NCI-H2029 (cell line): ENCODE measurements around the gene MUSTN1.
A peak's percentile ranks its signal among the peaks of the same experiment; 100 is the strongest.

Experiments used
- DNase-seq: peaks from one replicate; lab custom pipeline; 2025; lab: John Stamatoyannopoulos, UW

MUSTN1 gene

DNA sequence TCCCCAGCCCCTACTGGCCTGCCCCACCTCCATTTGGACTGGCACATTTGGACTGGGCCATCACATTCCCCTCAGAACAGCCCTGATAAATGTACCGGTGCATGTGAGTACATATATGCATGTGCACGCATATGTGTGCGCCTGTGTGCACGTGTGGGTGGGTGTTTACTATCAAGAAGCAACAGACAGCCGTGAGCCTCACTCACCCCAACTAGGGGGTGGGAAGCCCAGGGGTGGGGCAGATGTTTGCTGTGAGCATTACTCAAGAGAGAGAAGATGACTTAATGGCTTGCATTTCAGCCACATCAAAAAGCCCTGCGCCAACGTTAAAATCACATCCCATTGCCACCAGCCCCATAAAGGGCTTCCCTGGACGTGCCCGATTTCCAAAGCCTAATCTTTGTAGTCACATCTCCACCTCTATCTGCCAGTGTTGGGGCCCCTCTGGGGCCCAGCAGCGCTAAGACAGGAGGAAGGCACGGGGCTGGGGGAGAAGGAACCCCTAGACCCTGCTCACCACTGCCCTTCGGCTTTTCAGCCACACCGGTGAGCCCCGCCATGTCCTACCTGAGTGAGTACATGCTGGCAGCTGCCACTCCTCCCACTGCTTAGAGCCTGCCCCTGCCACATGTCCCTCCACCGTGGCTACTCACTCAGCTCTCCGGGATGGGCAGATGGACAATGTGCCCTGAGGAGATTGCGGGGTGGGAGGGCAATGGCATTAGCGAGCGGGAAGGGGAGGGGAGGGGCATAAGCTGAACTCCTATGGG, 29.4 kb downstream of the MUSTN1 start:
- DNase-seq, result no peak

DNA sequence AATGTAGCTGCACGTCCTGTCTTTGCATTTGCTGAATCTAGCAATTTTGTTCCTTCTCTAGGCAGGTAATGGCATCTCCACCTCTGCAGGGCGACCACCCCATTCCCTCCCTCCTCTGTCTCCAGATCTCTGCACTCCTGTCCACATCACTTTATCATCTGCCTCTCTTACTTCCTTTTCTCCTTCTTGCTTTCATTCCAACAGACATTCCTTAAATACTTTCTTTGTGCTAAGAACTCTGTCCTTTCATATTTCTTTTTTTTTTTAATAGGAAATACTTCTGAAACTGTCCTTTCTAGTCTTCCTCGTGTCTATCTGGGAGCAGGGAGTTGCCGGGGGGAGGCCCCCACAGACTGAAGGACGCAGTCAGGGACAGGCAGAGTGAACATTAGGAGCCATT, 33.0 kb downstream of the MUSTN1 start:
- no peak for DNase-seq

DNA sequence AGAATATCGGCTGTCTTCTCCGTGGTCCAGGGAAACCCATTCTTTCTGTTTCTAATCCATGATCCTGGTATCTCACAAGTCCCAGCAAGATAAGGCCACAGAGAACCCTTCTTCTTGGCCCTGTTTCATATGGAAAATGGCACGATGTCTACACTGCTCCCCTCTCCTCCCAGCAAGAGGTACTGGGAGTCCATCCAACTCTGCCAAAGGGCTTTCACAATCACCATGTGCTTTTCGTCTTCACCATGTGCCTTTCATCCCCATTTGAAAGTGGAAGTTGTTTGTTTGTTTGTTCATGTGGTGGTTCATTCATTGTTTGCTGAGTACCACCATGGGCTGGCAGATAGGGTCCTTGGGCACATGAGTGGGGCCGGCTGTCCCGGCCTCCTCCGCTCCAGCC, 34.7 kb downstream of the MUSTN1 start:
- DNase-seq, result no peak

GRCh38 chr3:52798978-52799476, 35.8 kb downstream of the MUSTN1 start:
- DNase-seq, result no peak

DNA sequence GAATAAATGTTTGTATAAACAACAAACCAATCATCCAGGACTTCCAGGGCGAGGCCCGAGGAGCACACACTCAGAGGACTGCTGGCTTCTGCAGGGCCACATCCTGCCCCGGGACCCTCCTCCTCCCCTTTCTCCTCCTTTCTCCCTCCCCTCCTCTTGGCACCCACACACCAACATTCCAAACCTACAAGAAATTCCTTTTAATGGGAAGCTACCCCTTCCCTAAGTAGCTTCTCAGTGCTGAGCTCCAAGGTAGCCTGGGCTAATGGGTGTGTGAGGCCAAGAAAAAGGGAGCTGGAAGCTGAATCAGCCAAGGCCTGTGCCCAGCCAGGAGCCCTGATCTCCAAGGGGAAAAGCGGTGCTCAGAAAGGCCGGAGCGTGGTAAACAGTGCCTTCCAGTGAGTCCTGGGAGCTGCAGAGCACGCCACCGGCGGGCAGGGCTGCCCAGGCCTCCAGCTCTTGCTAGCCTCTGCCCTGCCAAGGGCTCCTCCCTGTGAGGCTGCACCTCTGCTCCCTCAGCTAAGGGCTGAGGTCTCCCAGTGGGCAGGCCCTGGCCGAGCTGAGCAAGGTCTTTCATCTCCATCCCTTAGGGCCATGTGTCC, 36.3 kb downstream of the MUSTN1 start:
- no peak for DNase-seq

DNA sequence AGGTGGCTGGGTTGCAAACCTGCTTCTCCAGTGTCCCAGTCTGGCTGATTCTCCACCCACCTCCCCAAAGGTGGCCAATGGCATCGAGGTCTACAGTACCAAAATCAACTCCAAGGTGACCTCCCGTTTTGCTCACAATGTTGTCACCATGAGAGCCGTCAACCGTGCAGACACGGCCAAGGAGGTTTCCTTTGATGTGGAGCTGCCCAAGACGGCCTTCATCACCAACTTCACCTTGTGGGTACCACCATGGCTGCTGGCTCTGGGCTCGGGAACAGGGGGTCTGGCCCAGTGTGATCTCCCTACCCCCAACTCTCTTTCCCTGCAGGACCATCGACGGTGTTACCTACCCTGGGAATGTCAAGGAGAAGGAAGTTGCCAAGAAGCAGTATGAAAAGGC, 38.4 kb downstream of the MUSTN1 start:
- DNase-seq, result no peak

GRCh38 chr3:52795298-52795900, 39.4 kb downstream of the MUSTN1 start:
- DNase-seq, result no peak

- no peak for DNase-seq
Observed at GRCh38 chr3:52794612-52795099, 40.2 kb downstream of the MUSTN1 start, which contains the start of gene ITIH3. ITIH3 (plus strand) TSS chr3:52794796; CDS start chr3:52794804, 8 bp downstream.

GRCh38 chr3:52793702-52794611, 40.9 kb downstream of the MUSTN1 start:
- DNase-seq, result no peak

DNA sequence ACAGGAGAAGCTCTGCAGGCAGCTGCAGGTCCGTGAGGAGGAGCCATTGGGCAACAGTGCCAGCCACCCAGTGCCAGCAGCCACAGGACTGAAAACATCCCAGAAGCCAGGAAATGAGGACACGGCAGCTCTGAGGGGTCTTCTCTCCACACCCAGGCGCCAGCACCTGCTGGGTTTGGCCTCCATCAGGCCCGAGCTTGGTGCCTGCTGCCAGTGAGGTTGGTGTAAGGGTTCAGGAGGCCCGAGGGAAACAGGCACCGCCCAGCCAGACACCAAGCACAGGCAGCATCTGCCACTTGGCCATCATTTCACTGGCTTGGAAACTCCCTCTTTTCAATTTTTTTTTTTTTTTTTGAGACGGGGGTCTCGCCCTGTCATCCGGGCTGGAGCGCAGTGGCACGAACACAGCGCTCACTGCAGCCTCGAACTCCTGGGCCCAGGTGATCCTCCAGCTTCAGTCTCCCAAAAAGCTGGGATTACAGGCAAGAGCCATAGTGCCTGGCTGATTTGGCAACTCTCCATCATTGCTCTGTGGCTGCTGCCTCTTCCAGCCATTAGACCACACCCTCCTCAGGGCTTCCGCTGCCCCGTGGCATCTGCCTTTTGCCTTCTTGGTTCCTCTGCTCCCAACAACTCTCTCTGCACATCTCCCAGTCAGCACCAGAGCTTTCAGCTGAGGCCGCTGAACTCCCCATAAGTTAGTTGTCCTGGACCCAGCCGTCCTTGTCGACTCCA, 41.7 kb downstream of the MUSTN1 start:
- DNase-seq, result peak; percentile 42

DNA sequence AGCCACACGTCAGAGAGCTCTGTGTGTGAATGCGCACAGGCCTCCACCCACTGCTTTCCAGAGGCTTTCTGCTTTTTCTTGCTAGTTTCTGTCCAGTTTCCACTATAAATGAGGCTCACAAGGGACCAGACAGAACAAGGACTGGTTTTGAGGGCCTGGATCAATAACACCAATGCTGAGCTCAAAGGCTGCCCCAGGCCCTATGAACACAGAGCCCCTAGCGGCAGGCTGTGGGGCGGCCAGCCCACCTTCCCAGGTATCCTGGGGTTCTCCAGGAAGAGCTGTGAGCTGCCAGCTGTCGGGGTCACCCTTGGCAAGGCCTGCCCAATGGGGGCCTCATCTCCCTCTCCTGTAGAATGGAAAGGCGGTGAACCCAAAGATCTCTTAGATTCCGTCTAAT, 42.4 kb downstream of the MUSTN1 start:
- no peak for DNase-seq

- DNase-seq, result no peak
Observed at GRCh38 chr3:52791928-52792327, 42.9 kb downstream of the MUSTN1 start.

- no peak for DNase-seq
Observed at GRCh38 chr3:52791366-52791765, 43.5 kb downstream of the MUSTN1 start.

DNA sequence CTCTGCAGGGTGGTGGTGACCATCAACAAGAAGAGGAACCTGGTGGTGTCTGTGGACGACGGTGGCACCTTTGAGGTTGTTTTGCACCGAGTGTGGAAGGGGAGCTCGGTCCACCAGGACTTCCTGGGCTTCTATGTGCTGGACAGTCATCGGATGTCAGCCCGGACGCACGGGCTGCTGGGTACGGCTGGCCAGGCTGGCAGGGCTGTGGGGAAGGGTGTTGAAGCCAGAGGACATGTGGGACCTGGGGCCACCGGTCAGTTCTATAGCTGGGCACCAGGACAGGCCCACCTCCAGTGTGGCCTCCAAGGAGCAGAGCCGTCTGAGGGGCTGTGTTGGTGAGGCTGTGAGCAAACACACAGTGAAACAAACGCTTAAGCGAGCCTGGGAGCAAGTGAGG, 44.1 kb downstream of the MUSTN1 start:
- DNase-seq, result no peak

- DNase-seq, result no peak
Observed at GRCh38 chr3:52790337-52790736, 44.5 kb downstream of the MUSTN1 start.

GRCh38 chr3:52789746-52790040, 45.1 kb downstream of the MUSTN1 start:
- DNase-seq, result no peak

- no peak for DNase-seq
Observed at GRCh38 chr3:52788890-52789745, 45.7 kb downstream of the MUSTN1 start.

DNA sequence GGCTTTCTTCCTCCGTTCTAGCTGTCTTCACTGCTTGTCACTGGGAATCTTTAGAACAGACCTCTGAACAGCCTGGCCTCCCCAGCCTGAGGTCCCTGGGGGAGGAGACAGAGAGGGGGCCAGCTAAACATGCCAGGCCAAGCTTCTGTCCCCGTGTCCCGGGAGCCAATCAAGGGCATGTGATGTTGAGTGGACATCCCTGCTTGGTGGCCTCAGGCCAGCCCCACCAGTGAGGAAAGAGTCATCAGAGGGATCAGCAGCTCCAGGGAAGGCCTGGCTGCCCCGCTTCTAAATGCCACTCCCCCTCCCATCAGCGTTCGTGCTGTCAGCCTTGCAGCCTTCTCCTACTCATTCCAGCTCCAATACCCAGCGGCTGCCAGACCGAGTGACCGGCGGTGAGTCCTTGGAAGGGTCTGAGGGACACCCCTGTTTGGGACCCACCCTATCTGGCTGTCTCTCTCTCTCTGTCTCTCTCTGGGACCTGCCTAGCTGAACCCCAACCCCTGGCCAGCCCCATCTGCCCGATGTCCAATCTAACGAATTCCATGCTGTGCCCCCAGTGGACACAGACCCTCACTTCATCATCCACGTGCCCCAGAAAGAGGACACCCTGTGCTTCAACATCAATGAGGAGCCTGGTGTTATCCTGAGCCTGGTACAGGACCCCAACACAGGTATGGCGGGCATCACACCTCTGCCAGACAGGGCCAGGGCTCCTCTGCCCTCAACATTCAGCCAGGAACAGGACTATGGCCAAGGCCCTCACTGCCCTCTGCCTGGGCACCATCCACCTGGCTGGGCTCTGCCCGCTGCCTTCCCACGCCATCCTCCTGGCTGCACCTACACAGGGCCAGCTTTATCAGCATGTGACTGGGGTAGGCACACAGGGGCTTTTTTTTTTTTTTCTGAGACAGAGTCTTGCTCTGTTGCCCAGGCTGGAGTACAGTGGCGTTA, 46.9 kb downstream of the MUSTN1 start:
- no peak for DNase-seq

DNA sequence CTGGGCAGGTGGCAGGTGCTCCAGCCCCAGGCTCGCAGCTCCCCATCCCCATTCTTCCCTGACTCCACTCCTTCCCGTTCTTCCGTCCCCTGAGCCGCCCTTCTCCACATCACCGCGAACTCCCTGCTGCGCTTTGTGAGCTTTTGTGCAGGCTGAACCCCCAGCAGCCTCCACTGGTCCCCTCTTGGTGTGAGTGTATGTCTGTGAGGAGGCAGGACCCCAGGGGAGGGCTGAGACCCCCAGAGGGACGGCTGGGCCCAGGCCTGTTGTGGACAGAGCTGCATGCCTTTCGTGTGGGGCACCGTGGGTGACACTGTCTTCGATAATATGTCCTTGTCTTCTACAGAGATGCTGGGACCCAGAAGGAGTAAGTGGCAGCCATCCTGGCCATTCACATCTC, 47.6 kb downstream of the MUSTN1 start:
- DNase-seq, result no peak
